Epithelial cell of esophagus (primary cell): ENCODE measurements around the gene PHF3.
"Not testable (repeated sequence)": the region's sequence is repeated elsewhere in the genome, so short reads cannot be mapped to it uniquely, and the experiment has no call there.

Source experiments
- DNase-seq: peaks from one replicate; pipeline ENCODE4 v3.0.0; 2010; ENCODE audit warnings: low read depth
- H3K4me3 ChIP-seq: 2 replicates; pipeline ENCODE4 v1.5.1; 2011; ENCODE audit warnings: mild to moderate bottlenecking, low read length, control low read depth
- CTCF ChIP-seq: IDR thresholded peaks from 2 replicates; pipeline ENCODE4 v1.5.1; 2011; ENCODE audit warnings: low read depth, mild to moderate bottlenecking, low read length, control low read depth, inconsistent platforms; ENCODE audit not compliant: insufficient read depth; ENCODE audit errors: missing control alignments

PHF3 gene

DNA sequence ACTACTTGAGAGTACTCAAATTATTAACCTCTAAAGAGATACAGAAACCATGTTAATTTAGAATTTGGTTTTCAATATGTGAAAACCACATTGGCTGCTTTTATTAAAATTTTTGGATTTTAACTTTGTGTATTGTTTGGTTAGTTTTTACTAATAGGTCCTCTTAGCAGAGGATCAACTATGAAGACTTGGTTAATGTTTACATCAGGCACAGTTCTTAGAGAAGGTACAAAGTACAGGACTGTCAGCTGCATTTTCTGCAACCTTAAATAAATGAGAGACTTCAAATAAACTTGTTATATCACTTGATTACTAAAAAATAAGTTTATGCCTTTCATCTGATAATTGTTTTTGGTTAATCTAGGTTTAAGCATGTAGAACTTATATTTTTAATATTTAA, 89.1 kb downstream of the PHF3 start:
- DNase-seq: no peak
- no peak overlapping the region for H3K4me3 ChIP-seq
- TF ChIP-seq CTCF: no peak

DNA sequence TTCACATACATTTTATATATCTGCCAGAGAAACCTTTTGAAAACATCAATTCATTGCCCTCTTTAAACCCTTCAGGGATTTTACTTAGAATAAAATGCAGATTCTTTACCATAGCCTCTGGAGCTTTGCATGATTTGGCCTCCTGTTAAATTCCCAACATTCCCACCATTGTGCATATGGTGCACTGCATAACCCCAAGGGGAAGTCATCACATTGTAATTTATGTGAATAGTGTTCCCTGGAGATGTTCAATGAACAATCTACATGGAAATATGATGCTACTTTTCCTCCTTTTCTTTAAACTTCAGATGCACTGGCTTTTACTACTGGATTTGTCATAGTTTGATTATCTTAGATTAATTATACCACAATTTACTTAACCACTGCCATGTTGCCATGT, 94.7 kb downstream of the PHF3 start:
- DNase-seq: no peak
- no peak for TF ChIP-seq CTCF
- H3K4me3 ChIP-seq: no peak overlapping the region

GRCh38 chr6:63731930-63732329, 96.3 kb downstream of the PHF3 start:
- DNase-seq: no peak
- H3K4me3 ChIP-seq: no peak overlapping the region
- no peak for TF ChIP-seq CTCF

DNA sequence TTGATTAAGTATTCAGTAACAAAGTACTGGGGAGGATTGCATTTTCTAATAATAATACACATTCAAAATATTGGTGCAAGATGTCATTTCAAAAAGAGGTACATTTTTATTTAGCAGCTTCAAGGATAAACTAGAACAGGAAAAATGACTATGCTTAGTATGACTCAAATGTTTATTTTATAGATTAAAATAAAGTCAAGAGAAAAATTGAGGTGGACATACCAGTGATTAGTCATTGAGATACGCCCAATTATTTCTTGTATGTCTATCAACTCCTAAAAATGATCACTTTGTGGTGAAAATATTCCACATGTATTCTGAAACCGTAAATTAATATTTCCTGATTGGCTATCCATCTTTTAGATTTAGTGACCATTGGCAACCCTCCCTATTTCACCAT, 96.7 kb downstream of the PHF3 start:
- TF ChIP-seq CTCF: no peak
- H3K4me3 ChIP-seq: no peak overlapping the region
- DNase-seq: peak; percentile 61

- TF ChIP-seq CTCF: no peak
- DNase-seq: peak; percentile 75
- no peak overlapping the region for H3K4me3 ChIP-seq
These were observed 99.3 kb downstream of the PHF3 start for GRCh38 chr6:63734923-63735322.

GRCh38 chr6:63738190-63738589, 102.6 kb downstream of the PHF3 start:
- not testable (repeated sequence) for H3K4me3 ChIP-seq, DNase-seq

- no peak overlapping the region for H3K4me3 ChIP-seq
- DNase-seq: no peak
- no peak for TF ChIP-seq CTCF
These were observed 103.6 kb downstream of the PHF3 start for GRCh38 chr6:63739094-63739687.
